GM12801 (cell line): Measurements from ENCODE around the gene SMARCAL1.

Source experiments
- CTCF ChIP-seq: IDR thresholded peaks from one replicate; pipeline ENCODE4 v1.5.1; 2011; ENCODE audit warnings: control low read depth; ENCODE audit not compliant: insufficient read length; ENCODE audit errors: extremely low read depth

The SMARCAL1 gene

GRCh38 chr2:216412022-216412999 lies at the start of gene SMARCAL1:
SMARCAL1 (plus strand) TSS chr2:216412484; CDS start chr2:216414705, 2,221 bp downstream.
- TF ChIP-seq CTCF, result no peak

DNA sequence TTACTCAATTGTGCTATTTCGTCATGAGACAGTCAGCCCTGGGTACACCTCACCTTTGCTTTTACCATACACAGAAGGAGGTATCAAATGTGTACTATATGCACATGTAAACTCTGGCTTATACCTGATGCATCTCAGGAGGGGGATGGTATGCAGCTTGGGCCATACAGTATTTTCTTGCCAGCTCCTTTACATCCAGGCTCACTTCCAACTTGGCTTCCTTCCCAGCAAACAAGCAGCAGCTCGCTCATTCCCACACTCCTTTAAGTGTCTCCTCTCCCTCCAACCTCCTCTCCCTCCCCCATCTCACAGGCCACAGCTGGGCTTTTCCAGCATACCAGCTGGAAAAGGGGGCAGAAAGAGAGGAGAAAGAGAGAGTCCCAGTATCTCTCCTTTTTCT lies 49.6 kb upstream of the SMARCAL1 start:
- TF ChIP-seq CTCF, result no peak

GRCh38 chr2:216363221-216363620 lies 49.1 kb upstream of the SMARCAL1 start:
- TF ChIP-seq CTCF, result no peak

GRCh38 chr2:216365518-216365917 lies 46.8 kb upstream of the SMARCAL1 start:
- TF ChIP-seq CTCF, result no peak

DNA sequence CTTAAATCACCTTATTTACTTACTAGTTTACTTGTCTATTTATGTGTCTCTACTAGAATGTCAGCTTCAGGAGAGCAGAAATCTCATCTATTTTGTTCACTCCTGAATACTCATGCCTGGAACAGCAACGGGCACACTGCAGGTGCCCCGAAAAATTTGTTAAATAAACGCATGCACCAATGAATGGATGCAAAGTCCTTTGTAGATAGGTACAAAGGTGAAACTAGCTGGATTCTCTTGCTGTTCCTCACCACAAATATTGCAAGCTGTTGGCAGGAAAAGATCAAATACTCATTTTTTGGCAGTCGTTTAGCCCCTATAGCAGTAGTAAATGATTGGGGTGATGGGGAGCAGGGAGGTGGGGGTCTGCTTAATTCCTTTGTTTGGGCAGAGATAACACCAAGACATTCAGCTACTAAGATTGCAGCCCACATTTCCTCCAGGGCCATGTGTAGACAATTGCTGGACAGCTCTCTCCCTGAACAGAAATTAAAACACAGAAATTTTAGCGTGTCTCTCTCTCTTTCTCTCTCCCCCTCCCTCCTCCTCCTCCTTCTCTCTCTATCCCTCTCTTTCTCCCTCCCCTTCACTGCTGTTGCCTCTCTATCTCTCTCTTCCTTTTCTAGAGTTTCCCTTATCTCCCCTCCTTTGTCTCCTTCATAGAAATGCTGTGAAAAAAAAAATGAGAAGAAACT lies 45.4 kb upstream of the SMARCAL1 start:
- no peak for TF ChIP-seq CTCF

DNA sequence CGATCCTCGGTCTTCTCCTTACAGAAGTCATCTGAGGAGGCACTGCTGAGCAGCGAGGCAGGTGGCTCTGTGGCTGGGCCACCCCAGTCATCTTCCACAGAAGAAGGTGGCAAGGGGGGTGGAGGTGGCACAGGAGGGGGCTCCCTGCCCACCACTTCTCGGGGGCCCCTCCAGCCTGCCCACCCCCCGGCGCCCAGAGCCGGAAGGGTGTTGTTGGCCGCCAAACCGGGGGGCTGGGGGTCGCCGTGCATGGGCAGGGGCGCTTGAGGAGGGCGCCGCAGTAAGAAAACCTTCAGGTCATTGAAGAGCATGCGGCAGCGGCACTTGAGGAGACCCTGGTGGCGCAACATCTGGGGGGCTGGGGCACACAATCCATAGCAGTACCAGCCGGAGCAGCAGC lies 42.5 kb upstream of the SMARCAL1 start:
- TF ChIP-seq CTCF, result no peak

DNA sequence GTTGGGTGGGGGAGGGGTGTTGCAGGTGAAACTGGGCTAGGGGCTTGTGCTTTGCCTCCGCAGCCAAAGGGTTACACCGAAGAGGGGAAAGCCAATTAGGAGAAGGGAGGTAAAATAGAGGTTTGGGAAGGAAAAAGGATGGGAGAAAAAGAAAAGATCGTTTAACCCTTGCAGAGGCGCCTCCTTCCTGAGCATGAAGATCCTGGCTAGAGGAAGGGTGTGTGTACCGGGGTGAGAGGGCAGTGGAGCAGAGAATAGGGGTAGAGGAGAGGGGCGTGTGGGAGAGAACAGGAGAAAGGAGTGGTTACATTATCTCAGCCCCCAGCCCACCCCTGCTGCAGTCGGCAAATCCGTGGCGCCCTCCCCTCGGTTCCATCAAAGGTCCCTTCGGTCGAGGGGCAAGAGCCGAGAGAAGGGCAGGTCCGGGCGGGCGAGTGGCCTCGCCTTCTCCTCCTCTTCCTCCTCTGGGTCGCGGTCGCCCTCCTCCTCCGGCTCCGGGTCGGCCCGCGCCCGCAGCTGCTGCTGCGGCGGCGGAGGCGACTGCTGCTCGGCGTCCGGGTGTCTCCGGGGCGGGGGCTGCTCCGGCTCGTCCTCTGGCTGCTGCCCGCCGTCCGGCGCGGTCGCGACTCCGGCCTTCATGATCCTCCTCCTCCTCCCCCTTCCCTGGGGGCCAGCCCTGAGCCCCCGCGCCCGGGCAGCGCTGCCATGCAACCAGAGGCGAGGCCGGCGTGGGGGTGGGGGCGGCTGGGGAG lies 41.1 kb upstream of the SMARCAL1 start:
- TF ChIP-seq CTCF, result no peak
